HUES6 (cell line): ENCODE measurements around the gene PTPRCAP.
A peak's percentile ranks its signal among the peaks of the same experiment; 100 is the strongest.

Experiments used
- H3K27ac ChIP-seq: 2 replicates; pipeline ENCODE4 v1.7.0; 2013; ENCODE audit warnings: low read depth, mild to moderate bottlenecking, low read length, inconsistent platforms
- H3K27me3 ChIP-seq: 2 replicates; pipeline ENCODE4 v1.6.1; 2013; ENCODE audit warnings: low read length; ENCODE audit not compliant: control insufficient read depth, insufficient read depth
- H3K36me3 ChIP-seq: 2 replicates; pipeline ENCODE4 v1.6.1; 2013; ENCODE audit warnings: low read length; ENCODE audit not compliant: control insufficient read depth, insufficient read depth
- H3K4me1 ChIP-seq: 2 replicates; pipeline ENCODE4 v1.6.1; 2013; ENCODE audit warnings: low read length; ENCODE audit not compliant: control insufficient read depth, insufficient read depth
- H3K4me3 ChIP-seq: 2 replicates; pipeline ENCODE4 v1.5.1; 2013; ENCODE audit warnings: low read depth, low read length
- H3K9ac ChIP-seq: one replicate; pipeline ENCODE4 v1.6.1; 2013; ENCODE audit warnings: mild to moderate bottlenecking, low read length
- H3K9me3 ChIP-seq: 2 replicates; pipeline ENCODE4 v1.6.1; 2013; ENCODE audit warnings: low read depth, low read length; ENCODE audit not compliant: control insufficient read depth, insufficient read depth

The PTPRCAP gene

GRCh38 chr11:67396587-67397389, 40.7 kb downstream of the PTPRCAP start:
- Histone ChIP-seq H3K36me3 (peaks cover 55% of the 10 kb centered on the region), H3K4me3 (no peak overlapping the region), H3K4me1 (peaks cover 31% of the 10 kb centered on the region), H3K9me3 (no peaks in the 10 kb centered on the region), H3K27me3 (no peaks in the 10 kb centered on the region), H3K9ac (peak overlapping the region; percentile 43), H3K27ac (peak overlapping the region; percentile 24; the same call in 1 of the 2 replicates)

GRCh38 chr11:67396259-67396581, 41.3 kb downstream of the PTPRCAP start:
- Histone ChIP-seq H3K27me3 (no peaks in the 10 kb centered on the region), H3K9me3 (no peaks in the 10 kb centered on the region), H3K4me3 (no peak overlapping the region), H3K4me1 (peaks cover 31% of the 10 kb centered on the region), H3K27ac (peak overlapping the region; percentile 24; the same call in 1 of the 2 replicates), H3K9ac (peak overlapping the region; percentile 43), H3K36me3 (peaks cover 55% of the 10 kb centered on the region)

- Histone ChIP-seq H3K9ac (no peak overlapping the region), H3K36me3 (peaks cover 55% of the 10 kb centered on the region), H3K27ac (0 out of 2 replicates have a peak overlapping the region, but pooled peaks have one; percentile 24)
Measured at GRCh38 chr11:67395555-67396258, 41.8 kb downstream of the PTPRCAP start.

GRCh38 chr11:67393990-67394389, 43.5 kb downstream of the PTPRCAP start:
- Histone ChIP-seq H3K4me1 (peaks cover 26% of the 10 kb centered on the region), H3K9ac (no peak overlapping the region), H3K9me3 (no peaks in the 10 kb centered on the region), H3K27me3 (no peaks in the 10 kb centered on the region), H3K4me3 (no peak overlapping the region), H3K36me3 (peaks cover 41% of the 10 kb centered on the region), H3K27ac (no peak overlapping the region)

More at GRCh38 chr11:67395555-67396258, 41.8 kb downstream of the PTPRCAP start:
- peaks cover 29% of the 10 kb centered on the region for H3K4me1 ChIP-seq
- no peak overlapping the region for H3K4me3 ChIP-seq
- H3K9me3 ChIP-seq, result no peaks in the 10 kb centered on the region
- no peaks in the 10 kb centered on the region for H3K27me3 ChIP-seq

- no peaks in the 10 kb centered on the region for H3K9me3 ChIP-seq
- H3K27me3 ChIP-seq, result no peaks in the 10 kb centered on the region
- H3K27ac ChIP-seq, result no peak overlapping the region
- no peak overlapping the region for H3K9ac ChIP-seq
- H3K36me3 ChIP-seq, result peaks cover 36% of the 10 kb centered on the region
- H3K4me3 ChIP-seq, result no peak overlapping the region
- H3K4me1 ChIP-seq, result peaks cover 26% of the 10 kb centered on the region
Measured at GRCh38 chr11:67393437-67393836, 44.0 kb downstream of the PTPRCAP start.

- H3K9me3 ChIP-seq, result no peaks in the 10 kb centered on the region
- no peak overlapping the region for H3K27ac ChIP-seq
- peaks cover 24% of the 10 kb centered on the region for H3K36me3 ChIP-seq
- H3K4me1 ChIP-seq, result peaks cover 24% of the 10 kb centered on the region
- H3K4me3 ChIP-seq, result peak overlapping the region; percentile 93
- H3K9ac ChIP-seq, result peak overlapping the region; percentile 86
- H3K27me3 ChIP-seq, result no peaks in the 10 kb centered on the region
Measured at GRCh38 chr11:67392183-67392715, 45.2 kb downstream of the PTPRCAP start.

GRCh38 chr11:67391304-67392182, 45.9 kb downstream of the PTPRCAP start, which contains the start of gene RAD9A:
RAD9A (plus strand) TSS chr11:67391986; CDS start chr11:67392045, 59 bp downstream.
- peak within 1 kb of the TSS; percentile 93 for H3K4me3 ChIP-seq
- no peaks in the 10 kb centered on the region for H3K9me3 ChIP-seq
- peaks cover 22% of the 10 kb centered on the region for H3K36me3 ChIP-seq
- H3K9ac ChIP-seq, result peak within 1 kb of the TSS; percentile 92
- H3K27ac ChIP-seq, result peak within 1 kb of the TSS; percentile 84; the same call in 1 of the 2 replicates
- peaks cover 28% of the 10 kb centered on the region for H3K4me1 ChIP-seq
- no peaks in the 10 kb centered on the region for H3K27me3 ChIP-seq

- Histone ChIP-seq H3K9ac (peak overlapping the region; percentile 92), H3K27me3 (no peaks in the 10 kb centered on the region), H3K4me1 (peaks cover 22% of the 10 kb centered on the region), H3K27ac (0 out of 2 replicates have a peak overlapping the region, but pooled peaks have one; percentile 84), H3K36me3 (peaks cover 17% of the 10 kb centered on the region), H3K4me3 (peak overlapping the region; percentile 93), H3K9me3 (no peaks in the 10 kb centered on the region)
Measured at GRCh38 chr11:67390947-67391303, 46.6 kb downstream of the PTPRCAP start.

- Histone ChIP-seq H3K4me3 (no peak overlapping the region), H3K9ac (no peak overlapping the region), H3K36me3 (peaks cover 8% of the 10 kb centered on the region), H3K27ac (no peak overlapping the region), H3K9me3 (no peaks in the 10 kb centered on the region), H3K4me1 (peaks cover 20% of the 10 kb centered on the region), H3K27me3 (peaks cover 8% of the 10 kb centered on the region; the same call in 1 of the 2 replicates)
Measured at GRCh38 chr11:67389477-67389876, 48.0 kb downstream of the PTPRCAP start.

GRCh38 chr11:67387518-67387917, 50.0 kb downstream of the PTPRCAP start:
- Histone ChIP-seq H3K27me3 (peaks cover 8% of the 10 kb centered on the region; the same call in 1 of the 2 replicates), H3K9me3 (no peaks in the 10 kb centered on the region), H3K9ac (no peak overlapping the region), H3K4me3 (no peak overlapping the region), H3K4me1 (peaks cover 17% of the 10 kb centered on the region), H3K36me3 (no peaks in the 10 kb centered on the region), H3K27ac (no peak overlapping the region)
